Lower lobe of right lung (tissue), 2 donors: Measurements from ENCODE around the gene PHF20. TPM values are rescaled to one million over a fixed set of nuclear protein-coding genes. Genes with fewer than 3 reads are reported as not detected.

ENCODE experiments used
- ATAC-seq, 2 donors: fragments of 200-7000 bp; cut with Tn5 transposase; one replicate each; pipeline ENCODE4 v1.9.1; 2020 to 2022; ENCODE audit warnings: mild to moderate bottlenecking in 2 of 2, moderate library complexity in 2 of 2
- DNase-seq: peaks from one replicate; pipeline ENCODE4 v3.0.0-alpha.2; 2020
- H3K27ac ChIP-seq: fragments of 200-600 bp; one replicate; pipeline ENCODE4 v1.8.0; 2022
- H3K27me3 ChIP-seq: fragments of 200-600 bp; one replicate; pipeline ENCODE4 v1.8.0; 2022; ENCODE audit warnings: low read depth
- H3K36me3 ChIP-seq: fragments of 200-600 bp; one replicate; pipeline ENCODE4 v1.8.0; 2022; ENCODE audit warnings: mild to moderate bottlenecking
- H3K4me1 ChIP-seq: fragments of 200-600 bp; one replicate; pipeline ENCODE4 v1.8.0; 2022
- H3K4me3 ChIP-seq: fragments of 200-600 bp; one replicate; pipeline ENCODE4 v1.8.0; 2022; ENCODE audit warnings: mild to moderate bottlenecking
- H3K9me3 ChIP-seq: fragments of 200-600 bp; one replicate; pipeline ENCODE4 v1.8.0; 2022
- intact Hi-C: fragments of 100-400 bp; cut with DNase I; formaldehyde crosslinking; loops from one replicate; pipeline ENCODE4 v1.11.0; 2022
- total RNA-seq: library from RNA; stranded (reverse); fragmentation: NEBNext Ultra II Directional; extraction: Animal tissue kit (Norgen Biotek cat#: 25700); gene quantifications from one replicate; pipeline ENCODE4 v1.2.1, GENCODE V29; 2021
- TF ChIP-seq, protein P1 (sequence below): fragments of 200-600 bp; IDR thresholded peaks from one replicate; pipeline ENCODE4 v1.8.0; 2022; ENCODE audit warnings: antibody characterized with exemption, mild to moderate bottlenecking
- donor health status: DM: no; HTN: yes; CAD: no; lungs with severe emphysema.

PHF20 gene
- total RNA-seq, 1 donor from 2014 or later = 47.9 TPM

DNA sequence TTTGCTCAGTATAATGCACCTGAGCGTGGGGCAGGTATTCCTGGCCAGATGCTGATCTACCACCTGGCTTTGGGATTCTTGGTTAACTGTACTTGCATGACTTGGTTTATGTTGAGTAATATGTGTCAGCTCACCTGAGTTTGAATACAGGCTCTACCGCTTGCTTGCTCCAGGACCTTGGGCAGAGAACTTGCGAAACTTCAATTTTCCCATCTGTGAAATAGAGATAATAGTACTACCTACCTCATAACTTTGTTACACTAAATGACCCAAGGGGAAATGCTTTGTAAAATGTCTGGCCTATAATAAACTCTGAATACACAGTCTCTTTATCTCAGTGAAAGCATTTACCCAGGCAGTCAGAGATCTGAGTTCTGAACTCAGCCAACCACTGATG lies 130.7 kb downstream of the PHF20 start:
- H3K9me3 ChIP-seq = no peaks in the 10 kb centered on the region
- H3K27ac ChIP-seq = no peak overlapping the region
- DNase-seq (no peak), ATAC-seq (no peak)
- no peaks in the 10 kb centered on the region for H3K4me1 ChIP-seq
- no peak overlapping the region for H3K4me3 ChIP-seq
- H3K36me3 ChIP-seq = peaks cover 39% of the 10 kb centered on the region
- TF ChIP-seq, protein P1, sequence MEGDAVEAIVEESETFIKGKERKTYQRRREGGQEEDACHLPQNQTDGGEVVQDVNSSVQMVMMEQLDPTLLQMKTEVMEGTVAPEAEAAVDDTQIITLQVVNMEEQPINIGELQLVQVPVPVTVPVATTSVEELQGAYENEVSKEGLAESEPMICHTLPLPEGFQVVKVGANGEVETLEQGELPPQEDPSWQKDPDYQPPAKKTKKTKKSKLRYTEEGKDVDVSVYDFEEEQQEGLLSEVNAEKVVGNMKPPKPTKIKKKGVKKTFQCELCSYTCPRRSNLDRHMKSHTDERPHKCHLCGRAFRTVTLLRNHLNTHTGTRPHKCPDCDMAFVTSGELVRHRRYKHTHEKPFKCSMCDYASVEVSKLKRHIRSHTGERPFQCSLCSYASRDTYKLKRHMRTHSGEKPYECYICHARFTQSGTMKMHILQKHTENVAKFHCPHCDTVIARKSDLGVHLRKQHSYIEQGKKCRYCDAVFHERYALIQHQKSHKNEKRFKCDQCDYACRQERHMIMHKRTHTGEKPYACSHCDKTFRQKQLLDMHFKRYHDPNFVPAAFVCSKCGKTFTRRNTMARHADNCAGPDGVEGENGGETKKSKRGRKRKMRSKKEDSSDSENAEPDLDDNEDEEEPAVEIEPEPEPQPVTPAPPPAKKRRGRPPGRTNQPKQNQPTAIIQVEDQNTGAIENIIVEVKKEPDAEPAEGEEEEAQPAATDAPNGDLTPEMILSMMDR = no peak
- no peaks in the 10 kb centered on the region for H3K27me3 ChIP-seq
- intact Hi-C loops = no loop called here

DNA sequence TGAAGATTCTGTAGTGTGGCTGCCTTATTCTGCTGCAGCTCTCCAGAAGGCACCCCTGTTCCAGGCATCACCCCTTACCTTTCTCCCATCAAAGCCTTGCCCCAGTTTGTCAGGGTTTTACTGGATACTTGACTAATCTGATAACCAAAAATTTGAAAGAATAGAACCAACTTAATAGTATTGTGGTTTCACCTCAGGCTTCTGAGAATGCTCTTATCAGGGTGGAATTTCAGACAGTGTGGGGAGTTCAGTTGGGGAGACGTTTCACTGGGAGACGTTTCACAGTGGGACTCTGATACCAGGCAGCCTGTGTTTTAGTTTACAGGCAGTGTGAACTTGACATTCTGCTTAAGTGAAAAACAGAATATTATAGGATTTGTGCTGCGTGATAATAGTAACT lies 132.0 kb downstream of the PHF20 start:
- Histone ChIP-seq H3K9me3 (no peaks in the 10 kb centered on the region), H3K27ac (no peak overlapping the region), H3K4me3 (no peak overlapping the region), H3K4me1 (no peaks in the 10 kb centered on the region), H3K27me3 (no peaks in the 10 kb centered on the region), H3K36me3 (peaks cover 44% of the 10 kb centered on the region)
- ATAC-seq = no peak
- TF ChIP-seq, protein P1 = no peak
- intact Hi-C loops = no loop called here
- no peak for DNase-seq

DNA sequence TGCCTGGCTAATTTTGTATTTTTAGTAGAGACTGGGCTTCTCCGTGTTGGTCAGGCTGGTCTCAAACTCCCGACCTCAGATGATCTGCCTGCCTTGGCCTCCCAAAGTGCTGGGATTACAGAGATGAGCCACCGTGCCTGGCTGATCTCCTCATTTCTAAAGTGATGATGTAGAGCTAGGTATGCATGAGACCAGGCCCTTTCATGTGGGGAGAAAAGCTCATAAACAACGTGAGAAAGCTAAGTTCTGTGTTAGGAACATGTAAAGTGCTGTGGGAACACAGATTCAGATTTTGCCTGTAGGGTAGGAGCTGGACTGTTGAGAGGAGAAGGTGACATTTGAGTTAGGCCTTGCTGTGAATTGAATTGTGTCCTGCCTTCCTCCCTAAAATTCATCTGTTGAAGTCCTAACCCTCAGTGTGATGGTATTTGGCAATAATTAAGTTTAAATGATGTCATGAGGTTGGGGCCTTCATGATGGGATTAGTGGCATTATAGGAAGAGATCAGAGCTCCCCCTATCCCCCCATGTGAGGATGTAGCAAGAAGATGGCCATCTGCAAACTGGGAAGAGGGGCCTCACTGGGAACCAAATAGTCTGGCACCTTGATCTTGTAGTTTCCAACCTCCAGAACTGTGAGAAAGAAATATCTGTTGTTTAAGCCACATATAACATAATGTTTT lies 133.3 kb downstream of the PHF20 start:
- Histone ChIP-seq H3K4me3 (no peak overlapping the region), H3K27me3 (no peaks in the 10 kb centered on the region), H3K27ac (no peak overlapping the region), H3K4me1 (no peaks in the 10 kb centered on the region), H3K36me3 (peaks cover 34% of the 10 kb centered on the region), H3K9me3 (no peaks in the 10 kb centered on the region)
- DNase-seq (no peak), ATAC-seq (no peak)
- TF ChIP-seq, protein P1 = no peak
- intact Hi-C loops = no loop called here

DNA sequence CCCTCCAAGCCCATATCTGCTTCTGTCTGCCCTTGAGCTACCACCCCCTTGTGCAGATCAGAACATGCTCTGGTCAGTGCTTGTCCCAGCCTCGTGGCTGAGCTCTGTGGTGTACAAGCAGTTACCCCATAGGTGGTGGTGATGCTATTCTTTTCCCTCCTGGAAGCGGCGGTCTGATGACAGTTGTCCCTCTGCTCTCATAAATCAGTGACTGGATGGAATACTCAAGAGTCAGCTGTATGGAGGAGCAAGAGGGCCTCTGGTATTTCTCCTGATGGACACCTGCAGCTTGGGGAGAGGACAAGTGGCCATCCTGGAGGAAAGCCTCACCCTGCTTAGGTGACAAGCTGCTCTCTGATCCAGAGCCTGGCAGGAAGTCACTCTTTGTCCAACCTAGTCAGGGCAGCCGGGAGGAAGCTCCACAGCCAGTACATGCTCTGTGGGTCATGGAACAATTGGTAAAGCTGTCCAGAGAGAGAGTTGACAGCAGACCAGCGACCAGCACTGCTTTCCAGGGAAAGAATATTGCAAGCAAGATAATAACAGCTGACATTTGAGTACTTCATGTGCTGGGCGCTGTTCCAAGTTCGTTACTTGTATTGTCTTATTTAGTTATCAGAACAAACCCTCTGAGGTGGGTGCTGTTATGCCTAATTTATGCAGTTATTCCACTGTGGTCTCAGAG lies 135.3 kb downstream of the PHF20 start:
- Histone ChIP-seq H3K4me3 (no peak overlapping the region), H3K36me3 (peaks cover 38% of the 10 kb centered on the region), H3K4me1 (no peaks in the 10 kb centered on the region), H3K27ac (no peak overlapping the region), H3K27me3 (no peaks in the 10 kb centered on the region), H3K9me3 (no peaks in the 10 kb centered on the region)
- TF ChIP-seq, protein P1 = no peak
- intact Hi-C loops = no loop called here
- peak; percentile 24 to 35 for ATAC-seq
- DNase-seq = no peak

DNA sequence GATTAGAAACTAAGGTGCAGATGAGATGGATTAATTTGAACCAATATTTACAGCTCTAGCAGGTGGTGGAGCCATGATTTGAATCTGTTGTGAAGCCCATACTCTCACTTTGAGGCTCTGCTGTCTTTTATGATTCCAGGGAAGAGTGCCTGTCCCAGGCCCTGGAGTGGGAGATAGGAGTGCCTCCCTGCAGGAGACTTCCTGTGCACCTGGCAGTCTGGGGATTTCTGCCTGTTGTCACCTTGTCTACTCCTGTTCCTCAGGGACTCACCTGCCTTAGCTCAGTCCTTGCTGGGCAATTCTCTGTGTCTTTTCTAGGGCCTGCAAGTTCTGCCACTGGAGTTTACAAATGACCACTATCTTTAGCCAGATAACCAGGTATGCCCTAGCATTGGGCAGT lies 136.2 kb downstream of the PHF20 start:
- no peak overlapping the region for H3K27ac ChIP-seq
- peaks cover 45% of the 10 kb centered on the region for H3K36me3 ChIP-seq
- H3K9me3 ChIP-seq = no peaks in the 10 kb centered on the region
- no peaks in the 10 kb centered on the region for H3K27me3 ChIP-seq
- no peak for DNase-seq
- TF ChIP-seq, protein P1 = no peak
- ATAC-seq = no peak
- no peaks in the 10 kb centered on the region for H3K4me1 ChIP-seq
- H3K4me3 ChIP-seq = no peak overlapping the region
- intact Hi-C loops = no loop called here
